Spinal cord (tissue), 10 donors: ENCODE measurements around the gene MLN. TPM values are rescaled to one million over a fixed set of nuclear protein-coding genes. Genes with fewer than 3 reads are reported as not detected.
A peak's percentile ranks its signal among the peaks of the same experiment; 100 is the strongest.
"Not testable (repeated sequence)": the region's sequence is repeated elsewhere in the genome, so short reads cannot be mapped to it uniquely, and the experiment has no call there.

Experiments
- DNase-seq, 6 donors: peaks; one replicate each; pipeline versions ENCODE4 v3.0.0 to v3.0.0-alpha.2; 2013 to 2015; ENCODE audit warnings: low spot score in 6 of 6, low read depth in 4 of 6
- H3K27ac ChIP-seq: one replicate; pipeline ENCODE4 v1.5.1; 2013; ENCODE audit warnings: low read depth, low read length, control low read depth
- H3K27me3 ChIP-seq: one replicate; pipeline ENCODE4 v1.6.1; 2013; ENCODE audit warnings: low read length; ENCODE audit not compliant: control insufficient read depth, insufficient read depth
- H3K36me3 ChIP-seq: one replicate; pipeline ENCODE4 v1.6.1; 2013; ENCODE audit warnings: low read length; ENCODE audit not compliant: control insufficient read depth, insufficient read depth
- H3K4me1 ChIP-seq: one replicate; pipeline ENCODE4 v1.6.1; 2013; ENCODE audit warnings: low read length; ENCODE audit not compliant: control insufficient read depth, insufficient read depth
- H3K4me3 ChIP-seq: one replicate; pipeline ENCODE4 v1.5.1; 2013; ENCODE audit warnings: low read depth, low read length, control low read depth
- H3K9me3 ChIP-seq: one replicate; pipeline ENCODE4 v1.6.1; 2013; ENCODE audit warnings: low read length; ENCODE audit not compliant: control insufficient read depth, insufficient read depth
- WGBS: methylation state at CpG from one replicate; pipeline ENCODE4 v1.1.5; 2013; ENCODE audit warnings: missing lambda C conversion rate; ENCODE audit not compliant: insufficient coverage; 5-methylcytosine and 5-hydroxymethylcytosine counted together
- polyA plus RNA-seq, 2 donors: library from polyadenylated mRNA; unstranded; fragments of 120-200 nt; gene quantifications; one replicate each; pipeline ENCODE4 v1.2.1, GENCODE V29; 2013; ENCODE audit not compliant: insufficient read length in 2 of 2
- total RNA-seq, 2 donors: library from RNA; depleted of rRNA in 1 of 2; stranded (reverse); fragments of 120-200 nt in 1 of 2; fragments of >200 nt in 1 of 2; gene quantifications; one replicate each; pipeline versions ENCODE4 v1.2.3 to v1.2.4, GENCODE V29; 2013 to 2014
- donor health status: healthy.

The MLN gene
- total and polyA plus RNA-seq, 4 donors, result 0.39 to 0.99 (median 0.48) TPM; not detected in 1

GRCh38 chr6:33837971-33838665 is 34.3 kb upstream of the MLN start:
- Histone ChIP-seq H3K4me3 (no peak overlapping the region), H3K36me3 (no peaks in the 10 kb centered on the region), H3K27me3 (no peaks in the 10 kb centered on the region), H3K9me3 (no peaks in the 10 kb centered on the region), H3K27ac (no peak overlapping the region), H3K4me1 (peaks cover 25% of the 10 kb centered on the region)
- 25% methylated on average over 10 of the region's 12 CpGs for WGBS
- peak in 2 of 6 donors; percentile 45 to 47 for DNase-seq

DNA sequence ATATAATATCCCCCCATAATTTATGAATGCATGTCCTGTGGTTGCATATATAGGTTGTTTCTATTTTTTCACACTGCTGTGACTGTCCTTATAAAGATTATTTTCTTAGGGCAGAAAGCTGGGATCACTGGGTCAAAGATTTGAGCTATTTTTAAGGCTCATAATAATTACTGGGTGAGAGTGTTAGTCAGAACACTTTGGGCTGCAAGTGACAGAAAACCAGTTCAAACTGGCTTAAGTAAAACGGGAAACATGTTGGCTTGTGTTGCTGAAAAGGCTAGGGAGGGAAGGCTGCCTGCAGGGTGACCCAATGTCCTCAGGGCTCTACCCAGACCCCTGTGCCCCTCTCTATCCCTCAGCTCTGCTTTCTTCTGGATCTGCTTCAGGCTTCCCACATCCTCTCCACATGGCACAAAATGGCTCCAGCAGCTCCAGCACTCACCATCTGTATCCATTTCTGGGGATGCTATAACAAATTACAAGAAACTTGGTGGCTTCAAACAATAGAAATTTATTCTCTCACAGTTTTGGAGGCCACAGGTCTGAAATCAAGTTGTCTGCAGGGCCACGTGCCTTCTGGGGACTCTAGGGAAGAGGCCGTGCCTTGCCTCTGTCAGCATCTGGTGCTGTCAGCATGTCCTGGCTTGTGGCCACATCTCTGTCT is 33.1 kb upstream of the MLN start:
- DNase-seq, result no peak
- H3K4me1 ChIP-seq, result peaks cover 22% of the 10 kb centered on the region
- WGBS, result 94% methylated on average over 3 of the region's 3 CpGs
- H3K27me3 ChIP-seq, result no peaks in the 10 kb centered on the region
- H3K36me3 ChIP-seq, result no peaks in the 10 kb centered on the region
- no peaks in the 10 kb centered on the region for H3K9me3 ChIP-seq
- H3K27ac ChIP-seq, result no peak overlapping the region
- no peak overlapping the region for H3K4me3 ChIP-seq

- Histone ChIP-seq H3K27me3 (no peaks in the 10 kb centered on the region), H3K9me3 (no peaks in the 10 kb centered on the region), H3K36me3 (no peaks in the 10 kb centered on the region), H3K4me1 (peaks cover 18% of the 10 kb centered on the region), H3K4me3 (no peak overlapping the region), H3K27ac (no peak overlapping the region)
- DNase-seq, result no peak
- WGBS, result 93% methylated on average over 15 of the region's 22 CpGs
Measured at GRCh38 chr6:33834401-33835392, 30.9 kb upstream of the MLN start.

DNA sequence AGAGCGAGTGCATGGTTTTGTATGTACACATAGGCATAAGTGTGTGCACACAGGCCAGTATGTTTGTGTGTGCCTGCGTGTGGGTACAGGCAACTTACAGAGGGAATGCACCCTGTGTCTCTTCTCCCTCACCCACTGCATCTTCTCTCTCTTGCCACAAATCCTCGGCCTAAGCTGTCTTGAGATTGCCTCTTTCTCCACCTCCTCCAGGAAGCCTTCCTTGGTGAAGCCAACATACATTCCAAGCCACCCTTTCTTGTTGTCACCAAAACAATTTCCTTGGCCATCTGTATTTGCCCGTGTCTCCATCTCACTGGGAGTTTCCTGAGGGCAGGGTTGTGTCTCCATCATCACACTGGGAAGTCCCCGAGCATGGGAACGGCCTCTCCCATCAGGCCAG is 29.8 kb upstream of the MLN start:
- Histone ChIP-seq H3K27me3 (no peaks in the 10 kb centered on the region), H3K4me1 (peaks cover 15% of the 10 kb centered on the region), H3K9me3 (no peaks in the 10 kb centered on the region), H3K36me3 (no peaks in the 10 kb centered on the region), H3K27ac (no peak overlapping the region), H3K4me3 (no peak overlapping the region)
- no peak for DNase-seq
- 89% methylated on average over 5 of the region's 6 CpGs for WGBS

DNA sequence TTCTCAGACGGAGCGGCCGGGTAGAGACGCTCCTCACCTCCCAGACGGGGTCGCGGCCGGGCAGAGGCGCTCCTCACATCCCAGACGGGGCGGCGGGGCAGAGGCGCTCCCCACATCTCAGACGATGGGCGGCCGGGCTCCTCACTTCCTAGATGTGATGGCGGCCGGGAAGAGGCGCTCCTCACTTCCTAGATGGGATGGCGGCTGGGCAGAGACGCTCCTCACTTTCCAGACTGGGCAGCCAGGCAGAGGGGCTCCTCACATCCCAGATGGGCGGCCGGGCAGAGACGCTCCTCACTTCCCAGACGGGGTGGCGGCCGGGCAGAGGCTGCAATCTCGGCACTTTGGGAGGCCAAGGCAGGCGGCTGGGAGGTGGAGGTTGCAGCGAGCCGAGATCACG is 29.0 kb upstream of the MLN start:
- 100% methylated on average over 4 of the region's 32 CpGs for WGBS
- not testable (repeated sequence) for DNase-seq, H3K27ac ChIP-seq, H3K9me3 ChIP-seq, H3K36me3 ChIP-seq, H3K4me3 ChIP-seq, H3K27me3 ChIP-seq
- peaks cover 17% of the 10 kb centered on the region for H3K4me1 ChIP-seq

GRCh38 chr6:33831725-33832124 is 27.9 kb upstream of the MLN start:
- not testable (repeated sequence) for H3K27ac ChIP-seq, H3K9me3 ChIP-seq, H3K27me3 ChIP-seq, H3K36me3 ChIP-seq, H3K4me3 ChIP-seq, DNase-seq
- H3K4me1 ChIP-seq, result peaks cover 26% of the 10 kb centered on the region
- WGBS, result 100% methylated on average over 1 of the region's 5 CpGs

GRCh38 chr6:33830635-33831240 is 26.9 kb upstream of the MLN start:
- Histone ChIP-seq H3K4me1 (peaks cover 29% of the 10 kb centered on the region), H3K9me3 (no peaks in the 10 kb centered on the region), H3K27ac (no peak overlapping the region), H3K4me3 (no peak overlapping the region), H3K36me3 (no peaks in the 10 kb centered on the region), H3K27me3 (no peaks in the 10 kb centered on the region)
- DNase-seq, result no peak
- 79% methylated on average over 21 of the region's 21 CpGs for WGBS

GRCh38 chr6:33828764-33829731 is 25.2 kb upstream of the MLN start:
- 32% methylated on average over 15 of the region's 15 CpGs for WGBS
- Histone ChIP-seq H3K27me3 (no peaks in the 10 kb centered on the region), H3K4me3 (no peak overlapping the region), H3K4me1 (peaks cover 25% of the 10 kb centered on the region), H3K36me3 (no peaks in the 10 kb centered on the region), H3K9me3 (no peaks in the 10 kb centered on the region), H3K27ac (no peak overlapping the region)
- peak in 1 of 6 donors; percentile 54 for DNase-seq
